Fibroblast of pulmonary artery (primary cell): Measurements from ENCODE around the gene ZNF444.
A peak's percentile ranks its signal among the peaks of the same experiment; 100 is the strongest.

Experiments
- DNase-seq: peaks from one replicate; pipeline ENCODE4 v3.0.0-alpha.2; 2010; ENCODE audit warnings: low read depth
- H3K4me3 ChIP-seq: replicated peaks from 2 replicates; pipeline ENCODE4 v1.5.1; 2011; ENCODE audit warnings: low read depth, mild to moderate bottlenecking, control low read depth, low read length, moderate library complexity
- CTCF ChIP-seq: IDR thresholded peaks from 2 replicates; pipeline ENCODE4 v1.5.1; 2011; ENCODE audit warnings: mild to moderate bottlenecking, control low read depth, low read length, inconsistent platforms; ENCODE audit errors: missing control alignments

The ZNF444 gene

GRCh38 chr19:56124578-56124977 lies 16.5 kb upstream of the ZNF444 start:
- no peak overlapping the region for H3K4me3 ChIP-seq
- no peak for DNase-seq
- no peak for TF ChIP-seq CTCF

GRCh38 chr19:56125806-56126590 lies 15.1 kb upstream of the ZNF444 start:
- DNase-seq, result no peak

GRCh38 chr19:56126983-56127780 lies 13.9 kb upstream of the ZNF444 start:
- no peak overlapping the region for H3K4me3 ChIP-seq
- TF ChIP-seq CTCF, result no peak
- DNase-seq, result no peak

More at GRCh38 chr19:56125806-56126590, 15.1 kb upstream of the ZNF444 start:
- no peak overlapping the region for H3K4me3 ChIP-seq
- TF ChIP-seq CTCF, result no peak

- no peak for TF ChIP-seq CTCF
Measured at GRCh38 chr19:56130006-56130405, 11.1 kb upstream of the ZNF444 start.

GRCh38 chr19:56131651-56132050 lies 9.4 kb upstream of the ZNF444 start:
- DNase-seq, result no peak
- H3K4me3 ChIP-seq, result no peak overlapping the region
- TF ChIP-seq CTCF, result no peak

More at GRCh38 chr19:56130006-56130405, 11.1 kb upstream of the ZNF444 start:
- no peak overlapping the region for H3K4me3 ChIP-seq
- no peak for DNase-seq

GRCh38 chr19:56132316-56132822 lies 8.7 kb upstream of the ZNF444 start:
- H3K4me3 ChIP-seq, result no peak overlapping the region
- TF ChIP-seq CTCF, result no peak
- peak; percentile 56 for DNase-seq
